Amniotic stem cell (primary cell): ENCODE results near the gene KCNK10.

ENCODE experiments used
- DNase-seq: peaks from one replicate; lab custom pipeline; 2025; lab: John Stamatoyannopoulos, UW

The KCNK10 gene, protein sequence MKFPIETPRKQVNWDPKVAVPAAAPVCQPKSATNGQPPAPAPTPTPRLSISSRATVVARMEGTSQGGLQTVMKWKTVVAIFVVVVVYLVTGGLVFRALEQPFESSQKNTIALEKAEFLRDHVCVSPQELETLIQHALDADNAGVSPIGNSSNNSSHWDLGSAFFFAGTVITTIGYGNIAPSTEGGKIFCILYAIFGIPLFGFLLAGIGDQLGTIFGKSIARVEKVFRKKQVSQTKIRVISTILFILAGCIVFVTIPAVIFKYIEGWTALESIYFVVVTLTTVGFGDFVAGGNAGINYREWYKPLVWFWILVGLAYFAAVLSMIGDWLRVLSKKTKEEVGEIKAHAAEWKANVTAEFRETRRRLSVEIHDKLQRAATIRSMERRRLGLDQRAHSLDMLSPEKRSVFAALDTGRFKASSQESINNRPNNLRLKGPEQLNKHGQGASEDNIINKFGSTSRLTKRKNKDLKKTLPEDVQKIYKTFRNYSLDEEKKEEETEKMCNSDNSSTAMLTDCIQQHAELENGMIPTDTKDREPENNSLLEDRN

DNA sequence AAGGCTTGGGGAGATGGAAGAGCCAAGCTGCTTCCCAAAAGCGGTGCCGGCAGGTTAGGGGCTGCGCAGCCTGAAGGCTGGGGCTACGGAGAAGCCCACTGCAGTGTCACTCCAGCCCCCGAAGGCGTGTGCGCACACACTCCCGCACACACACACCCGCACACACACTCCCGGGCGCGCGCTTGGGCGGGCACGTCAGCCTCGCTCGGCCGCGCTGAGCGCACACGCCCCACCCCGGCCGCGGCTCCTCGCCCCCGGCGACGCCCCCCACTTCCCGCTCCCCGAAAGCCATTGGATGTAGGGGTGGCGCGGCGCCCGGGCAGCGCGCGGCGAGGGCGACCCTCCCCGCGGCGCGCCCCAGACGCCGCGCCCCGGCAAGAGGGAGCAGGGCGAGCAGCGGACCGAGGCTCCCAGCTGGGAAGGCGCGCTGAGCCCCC, at the start of gene KCNK10:
TSS of gene KCNK10 (minus strand) at position 184 of the 437 bp plus-strand sequence. CDS start 471 bp downstream, outside the sequence.
- no peak for DNase-seq

DNA sequence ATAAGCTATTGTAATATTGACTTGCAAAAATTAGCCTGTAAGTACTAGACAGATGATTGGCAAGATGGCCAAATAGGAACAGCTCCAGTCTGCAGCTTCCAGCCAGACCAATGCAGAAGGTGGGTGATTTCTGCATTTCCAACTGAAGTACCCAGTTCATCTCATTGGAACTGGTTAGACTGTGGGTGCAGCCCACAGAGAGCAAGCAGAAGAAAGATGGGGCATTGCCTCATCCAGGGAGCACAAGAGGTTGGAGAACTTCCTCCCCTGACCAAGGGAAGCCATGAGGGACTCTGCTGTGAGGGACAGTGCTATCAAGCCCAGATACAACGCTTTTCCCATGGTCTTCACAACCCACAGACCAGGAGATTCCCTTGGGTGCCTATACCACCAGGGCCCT, 46.4 kb upstream of the KCNK10 start:
- no peak for DNase-seq

DNA sequence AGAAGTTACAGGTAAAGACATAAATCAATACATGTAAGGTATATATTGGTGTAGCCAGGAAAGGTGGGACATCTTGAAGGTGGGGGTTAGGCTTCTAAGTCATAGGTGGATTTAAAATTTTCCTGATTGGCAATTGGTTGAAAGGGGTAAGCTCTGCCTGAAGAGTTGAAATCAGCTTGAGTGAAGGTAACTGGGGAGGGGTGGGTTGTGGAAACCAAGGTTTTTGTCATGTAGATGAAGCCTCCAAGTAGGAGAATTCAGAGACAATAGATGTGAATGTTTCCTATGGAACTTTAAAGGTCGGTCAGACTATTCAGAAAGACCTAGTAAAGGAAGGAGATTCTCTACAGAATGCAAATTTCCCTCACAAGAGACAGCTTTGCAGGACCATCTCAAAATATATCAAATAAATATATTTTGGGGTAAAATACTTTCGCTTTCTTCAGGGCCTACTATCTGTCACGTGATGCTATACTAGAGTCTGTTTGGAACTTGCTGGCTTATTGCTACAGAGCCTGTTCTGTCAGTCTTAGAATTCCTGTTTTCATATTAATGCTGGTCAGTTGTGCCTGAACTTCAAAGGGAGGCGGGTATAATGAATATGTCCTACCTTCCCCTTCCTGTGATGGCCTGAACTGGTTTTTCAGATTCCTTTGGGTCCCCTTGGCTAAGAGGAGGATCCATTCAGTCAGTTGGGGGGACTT, 41.8 kb upstream of the KCNK10 start:
- no peak for DNase-seq

DNA sequence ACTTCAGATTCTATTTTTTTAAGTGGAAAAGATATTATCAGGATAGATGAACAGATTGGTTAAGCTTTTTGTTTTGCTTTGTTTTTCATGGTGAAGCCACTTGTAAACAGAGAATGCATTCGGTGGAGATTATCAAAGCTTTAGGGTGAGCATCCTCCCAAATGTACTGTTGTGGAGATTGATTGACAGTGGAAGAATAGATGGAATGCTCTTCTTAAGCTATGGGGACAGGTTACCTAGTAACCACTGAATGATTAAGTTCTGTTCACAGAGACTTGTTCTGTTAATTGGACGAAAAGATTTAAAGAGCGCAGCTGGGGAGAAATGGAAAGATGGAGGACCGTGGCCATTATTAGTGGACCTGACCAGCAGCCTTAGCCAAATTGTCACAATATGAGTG, 40.6 kb upstream of the KCNK10 start:
- DNase-seq = no peak

DNA sequence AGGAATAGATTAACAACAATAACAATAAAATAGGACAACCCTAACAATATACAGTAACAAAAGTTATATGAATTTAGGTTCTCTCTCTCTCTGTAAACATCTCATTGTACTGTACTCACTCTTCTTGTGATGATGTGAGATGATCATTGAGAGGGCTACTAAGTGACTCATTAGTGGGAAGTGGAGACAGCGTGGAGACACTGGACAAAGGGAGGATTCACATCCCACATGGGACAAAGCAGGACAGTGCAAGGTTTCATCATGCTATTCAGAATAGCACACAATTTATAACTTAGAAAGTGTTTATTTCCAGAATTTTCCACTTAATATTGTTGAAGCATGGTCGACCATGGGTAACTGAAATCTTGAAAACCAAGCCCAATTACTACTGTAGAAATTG, 36.4 kb upstream of the KCNK10 start:
- no peak for DNase-seq

DNA sequence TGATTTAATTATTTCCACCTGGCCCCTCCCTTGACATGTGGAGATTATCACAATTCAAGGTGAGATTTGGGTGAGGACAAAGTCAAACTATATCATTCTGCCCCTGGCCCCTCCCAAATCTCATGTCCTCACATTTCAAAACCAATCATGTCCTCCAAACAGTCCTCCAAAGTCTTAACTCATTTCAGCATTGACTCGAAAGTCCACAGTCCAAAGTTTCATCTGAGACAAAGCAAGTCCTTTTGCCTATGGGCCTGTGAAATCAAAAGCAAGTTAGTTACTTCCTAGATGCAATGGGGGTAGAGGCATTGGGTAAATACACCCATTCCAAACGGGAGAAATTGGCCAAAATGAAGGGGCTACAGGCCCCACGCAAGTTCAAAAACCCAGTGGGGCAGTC, 31.3 kb upstream of the KCNK10 start:
- DNase-seq = no peak

DNA sequence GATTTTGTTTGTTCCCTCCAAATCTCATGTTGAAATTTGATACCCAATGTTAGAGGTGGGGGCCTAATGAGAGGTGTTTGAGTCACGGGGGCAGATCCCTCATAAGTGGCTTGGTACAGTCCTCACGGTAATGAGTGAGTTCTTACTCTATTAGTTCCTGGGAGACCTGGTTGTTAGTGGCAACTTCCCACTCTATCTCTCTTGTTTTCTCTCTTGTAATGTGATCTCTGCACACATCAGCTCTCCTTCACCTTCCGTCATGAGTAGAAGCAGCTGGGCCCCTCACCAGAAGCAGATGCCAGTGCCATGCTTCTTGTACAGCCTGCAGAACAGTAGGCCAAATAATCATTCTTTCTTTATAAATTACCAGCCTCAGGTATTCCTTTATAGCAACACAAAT, 29.6 kb upstream of the KCNK10 start:
- no peak for DNase-seq

DNA sequence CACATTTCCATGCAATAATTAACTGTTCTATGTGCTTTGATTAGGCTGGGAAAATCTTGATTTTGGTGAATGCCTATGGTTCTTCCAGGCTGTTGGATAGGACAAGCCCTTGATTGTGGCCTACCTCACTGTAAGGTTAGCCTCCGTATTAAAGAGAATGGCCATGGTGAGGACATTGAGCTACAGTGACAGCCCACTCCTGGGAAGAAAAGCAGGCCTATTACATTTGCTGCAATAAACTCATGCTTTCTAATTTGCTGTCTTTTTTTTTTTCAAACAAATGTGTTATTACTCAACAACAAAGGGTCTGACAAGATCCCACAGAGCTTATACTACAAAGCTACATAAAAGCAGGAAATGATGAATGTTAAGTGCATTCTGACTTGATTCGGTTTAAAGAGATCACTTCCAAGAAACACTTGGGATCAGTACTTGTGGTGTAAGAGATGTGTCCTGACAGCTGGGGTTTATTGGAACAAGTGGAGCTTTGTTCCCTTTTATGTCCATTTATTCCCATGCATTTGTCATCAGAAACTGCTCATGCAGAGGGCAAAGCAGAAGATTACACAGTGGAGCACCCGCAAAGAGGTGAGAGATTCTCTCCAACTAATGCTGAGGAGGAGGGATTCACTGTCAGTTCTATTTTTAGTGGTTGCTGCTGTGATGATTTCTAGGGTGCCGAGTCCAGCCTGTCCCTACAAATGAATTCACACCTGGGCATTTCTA, 29.1 kb upstream of the KCNK10 start:
- DNase-seq = no peak

DNA sequence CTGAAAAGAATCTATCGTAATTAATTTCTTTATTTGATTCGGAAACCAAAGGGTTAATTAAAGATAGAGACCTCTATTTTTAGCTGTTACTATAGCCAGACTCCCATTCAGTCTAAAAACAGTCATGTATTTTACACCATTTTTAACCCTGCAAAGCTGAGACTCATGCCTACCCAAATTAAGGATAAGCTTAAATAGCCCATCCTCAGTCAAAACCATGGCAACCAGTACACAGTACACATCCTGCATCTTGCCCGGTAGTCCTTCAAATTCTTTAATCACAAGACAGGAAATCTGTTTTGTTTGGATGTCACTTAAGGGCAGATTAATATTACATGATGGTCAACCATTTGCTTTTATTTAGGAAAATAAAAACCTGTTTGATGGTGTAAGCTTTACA, 25.5 kb upstream of the KCNK10 start:
- no peak for DNase-seq

DNA sequence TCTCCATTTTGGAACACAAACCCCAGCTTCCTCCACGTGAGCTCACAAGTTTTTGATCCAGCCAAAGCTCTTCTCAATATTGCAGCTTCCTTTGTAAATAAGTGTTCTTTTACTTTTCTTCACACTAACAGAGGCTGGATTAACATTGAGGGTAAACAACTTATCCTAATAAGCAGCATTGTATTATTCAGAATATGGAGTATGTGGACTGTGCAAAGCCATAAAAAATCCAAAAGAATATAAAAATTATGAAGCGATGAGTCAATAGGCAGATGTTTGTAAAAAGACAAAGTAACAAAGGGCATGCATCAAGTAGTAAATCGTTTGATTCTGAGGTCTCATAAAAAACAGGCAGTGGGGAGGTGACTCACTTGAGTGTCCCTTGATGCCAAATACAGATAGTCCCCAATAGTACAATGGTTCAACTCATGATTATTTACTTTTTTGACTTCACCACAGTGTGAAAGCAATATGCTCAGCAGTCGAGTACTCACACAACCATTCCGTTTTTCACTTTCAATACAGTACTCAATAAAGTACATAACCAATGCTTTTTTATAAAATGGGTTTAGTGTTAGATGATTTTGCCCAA, 23.1 kb upstream of the KCNK10 start:
- no peak for DNase-seq

DNA sequence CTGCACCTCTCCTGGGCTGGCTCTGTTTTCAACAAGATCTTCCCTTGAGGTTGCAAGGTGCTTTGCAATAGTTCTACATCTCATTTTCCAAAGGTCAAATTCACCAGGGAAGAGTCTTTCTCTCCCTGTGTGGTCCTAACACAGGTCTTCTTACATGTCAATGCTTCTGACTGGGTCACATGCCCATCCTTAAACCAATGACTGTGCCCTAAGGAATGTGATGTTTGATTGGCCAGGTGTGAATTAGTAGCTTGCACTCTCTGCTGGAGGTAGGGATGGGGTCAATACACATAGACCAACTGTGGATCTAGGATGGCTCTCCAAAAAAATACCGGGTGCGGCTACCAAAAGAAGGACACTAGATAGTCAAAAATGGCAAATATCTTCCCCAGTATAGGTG, 19.9 kb upstream of the KCNK10 start:
- DNase-seq = no peak

DNA sequence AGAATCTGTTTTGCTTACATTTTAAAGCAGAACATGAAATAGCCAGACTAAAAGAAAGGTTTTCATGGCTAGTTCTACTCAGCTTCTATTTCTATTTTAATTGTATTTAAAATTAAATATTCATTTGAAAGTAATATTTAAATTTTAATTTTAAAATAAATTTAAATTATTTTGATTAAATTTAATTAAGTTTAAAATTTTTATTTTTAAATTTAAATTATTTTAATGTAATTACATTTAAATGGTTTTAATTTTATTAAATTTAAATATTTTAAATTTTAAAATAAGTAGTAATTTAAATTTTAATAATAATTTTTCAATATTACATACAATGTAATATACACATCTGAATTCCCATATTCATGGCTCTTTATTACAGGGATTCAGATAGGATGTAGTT, 17.3 kb upstream of the KCNK10 start:
- no peak for DNase-seq

DNA sequence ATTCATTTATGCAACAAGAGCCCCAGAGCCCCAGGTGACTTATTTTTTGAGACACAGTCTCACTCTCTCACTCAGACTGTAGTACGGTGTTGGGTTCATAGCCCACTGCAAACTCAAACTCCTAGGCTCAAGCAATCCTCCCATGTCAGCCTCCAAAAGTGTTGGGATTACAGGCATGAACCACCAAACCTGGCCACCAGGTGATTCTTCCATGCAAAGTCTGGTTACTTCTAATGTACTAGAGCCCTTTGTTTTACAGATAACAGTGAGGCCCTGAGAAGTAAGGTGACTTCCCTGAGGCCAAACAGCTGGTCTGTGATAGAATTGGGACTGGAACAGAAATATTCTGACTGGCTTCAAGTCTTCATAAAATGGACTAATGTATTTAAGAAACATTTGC, 10.0 kb upstream of the KCNK10 start:
- no peak for DNase-seq

DNA sequence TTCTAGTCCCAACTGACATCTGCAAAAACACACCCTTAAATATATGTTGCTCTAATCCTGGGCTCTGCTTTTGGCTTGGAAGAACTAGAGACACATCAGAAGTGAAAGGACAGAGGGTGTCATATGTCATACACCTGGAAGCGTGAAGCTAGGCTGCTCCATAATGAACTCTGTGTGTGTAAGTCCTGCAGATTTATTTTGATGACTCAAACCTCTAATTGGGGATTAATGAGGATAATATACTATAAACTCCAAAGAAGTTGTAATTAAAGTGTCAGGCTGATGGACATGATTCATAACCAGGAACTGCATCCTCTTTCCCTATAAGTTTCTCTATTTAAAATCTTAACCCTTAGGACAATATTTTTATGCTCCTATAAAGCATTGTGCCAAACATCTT, 4.4 kb upstream of the KCNK10 start:
- no peak for DNase-seq

DNA sequence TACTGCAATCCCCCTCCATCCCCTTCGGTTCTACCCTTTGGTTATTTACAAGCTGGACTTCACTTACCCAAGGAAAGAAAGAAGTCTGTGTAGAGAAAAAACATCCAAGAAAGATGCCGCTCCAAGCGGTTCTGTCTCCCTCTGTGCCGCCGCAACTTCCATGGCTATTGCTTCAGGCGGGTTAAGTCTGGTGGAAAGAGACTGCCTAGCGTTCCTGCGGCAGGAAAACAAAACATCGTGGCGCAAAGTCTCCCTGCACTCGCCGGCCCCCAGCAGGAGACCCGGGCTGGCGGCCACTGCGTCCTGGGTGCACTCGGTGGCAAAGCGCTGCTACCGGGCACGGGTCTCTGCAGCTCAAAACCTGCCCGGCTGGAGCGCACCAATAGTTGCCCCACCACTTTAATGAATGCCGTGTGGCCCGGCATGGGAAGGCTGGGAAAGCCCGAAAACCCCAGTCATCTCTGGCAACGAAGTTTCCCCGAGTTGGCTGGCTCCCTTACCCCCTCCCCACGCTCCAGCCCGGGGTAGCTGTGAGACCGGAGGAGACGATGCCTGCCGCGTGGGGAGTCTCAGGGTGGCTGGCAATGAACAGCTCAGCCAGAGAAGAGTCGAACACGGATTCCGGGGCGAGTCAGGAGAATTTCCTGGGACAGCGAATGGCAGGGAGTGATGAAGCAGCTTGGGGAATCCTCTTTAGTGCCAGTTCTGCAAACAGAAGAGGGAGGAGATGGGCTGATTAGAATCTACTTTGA, 3.5 kb upstream of the KCNK10 start:
- DNase-seq = no peak

DNA sequence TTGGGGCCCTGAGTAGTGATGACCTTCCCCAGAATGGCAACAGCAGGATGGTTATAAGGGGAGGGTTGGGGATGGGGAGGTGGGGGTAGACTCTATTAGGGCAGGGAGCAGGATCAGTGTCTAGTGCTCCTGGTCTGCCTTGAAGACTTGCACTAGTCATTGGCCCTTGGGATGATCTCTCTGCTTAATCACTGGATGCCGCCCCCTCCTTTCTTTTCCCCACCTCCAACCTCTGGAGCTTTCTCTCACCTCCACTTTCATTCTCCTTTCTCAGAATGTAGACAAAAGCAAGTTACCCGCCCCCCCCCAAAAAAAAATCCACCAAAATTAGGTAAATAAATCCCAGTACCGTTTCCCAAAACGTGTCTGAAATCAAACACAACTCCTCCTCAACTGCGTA, 2.8 kb upstream of the KCNK10 start:
- no peak for DNase-seq

DNA sequence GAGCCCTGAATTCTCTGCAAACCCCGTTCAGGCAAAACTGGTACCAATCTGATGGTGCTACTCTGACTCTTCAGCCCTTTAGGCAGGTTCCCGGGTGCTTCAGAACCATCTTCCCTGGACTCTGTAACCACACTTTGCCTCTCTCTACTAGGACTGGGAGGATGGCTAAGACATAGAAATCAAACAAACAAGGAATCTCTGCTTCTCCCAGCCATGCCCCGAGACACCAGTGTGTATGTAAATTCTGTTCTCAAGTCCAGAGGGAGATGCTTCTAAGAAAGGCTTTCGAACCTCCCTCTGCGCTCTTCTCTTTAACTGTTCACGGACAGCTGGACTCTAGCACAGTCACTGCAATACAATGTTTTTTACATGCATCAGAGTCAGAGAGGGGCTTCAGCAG, 1.9 kb upstream of the KCNK10 start:
- DNase-seq = no peak

DNA sequence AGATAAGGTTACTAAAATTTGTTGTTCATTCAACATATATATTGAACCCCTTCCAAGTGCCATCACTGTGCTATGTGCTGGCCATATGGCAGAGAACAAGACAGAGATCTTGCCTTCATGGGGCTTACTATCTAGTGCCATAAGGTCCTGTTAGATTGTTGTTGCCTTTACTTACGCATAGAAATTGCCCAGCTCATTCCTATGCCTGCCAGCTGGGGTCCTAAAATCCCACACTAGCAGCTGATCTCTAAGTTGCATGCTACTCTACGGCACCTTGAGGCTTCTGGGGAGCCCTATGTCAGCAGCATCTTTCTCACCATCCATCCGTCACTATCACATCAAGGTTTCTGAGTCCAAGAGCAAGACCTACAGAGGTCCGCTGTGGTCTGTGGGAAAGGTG, 1.4 kb upstream of the KCNK10 start:
- DNase-seq = no peak

DNA sequence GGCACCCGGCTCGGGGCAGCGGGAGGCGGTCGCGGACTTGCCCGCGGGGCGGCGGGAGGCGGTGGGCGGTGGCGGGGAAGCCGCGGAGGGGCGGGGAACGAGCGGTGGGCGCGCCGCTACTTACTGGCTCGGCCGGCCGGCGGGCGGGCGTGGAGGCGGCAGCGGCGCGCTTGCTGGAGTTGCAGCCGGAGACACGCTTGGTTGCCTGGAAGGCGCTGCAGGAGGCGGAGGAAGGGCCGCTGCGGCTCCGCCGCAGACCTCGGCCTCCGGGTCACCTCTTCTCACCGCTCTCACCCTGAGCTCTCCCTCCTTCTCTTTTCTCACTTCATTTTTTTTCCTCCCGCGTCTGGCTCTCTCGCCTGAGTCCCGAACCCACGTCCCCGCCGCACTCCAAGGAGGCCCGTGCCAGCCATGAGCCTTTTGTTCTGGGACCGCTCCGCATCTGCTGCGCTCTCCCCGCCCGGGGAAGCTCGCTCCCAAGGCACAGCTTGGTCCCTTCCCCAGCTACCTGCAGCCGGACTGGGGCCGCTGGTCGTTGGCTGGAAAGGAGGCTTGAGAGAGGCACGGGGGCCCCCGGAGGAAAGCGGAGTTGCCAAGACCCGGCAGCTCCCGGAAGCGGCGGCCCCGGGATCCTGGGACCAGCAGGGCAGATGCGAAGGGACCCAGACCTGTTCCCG, 592 bp upstream of the KCNK10 start:
- DNase-seq = no peak

DNA sequence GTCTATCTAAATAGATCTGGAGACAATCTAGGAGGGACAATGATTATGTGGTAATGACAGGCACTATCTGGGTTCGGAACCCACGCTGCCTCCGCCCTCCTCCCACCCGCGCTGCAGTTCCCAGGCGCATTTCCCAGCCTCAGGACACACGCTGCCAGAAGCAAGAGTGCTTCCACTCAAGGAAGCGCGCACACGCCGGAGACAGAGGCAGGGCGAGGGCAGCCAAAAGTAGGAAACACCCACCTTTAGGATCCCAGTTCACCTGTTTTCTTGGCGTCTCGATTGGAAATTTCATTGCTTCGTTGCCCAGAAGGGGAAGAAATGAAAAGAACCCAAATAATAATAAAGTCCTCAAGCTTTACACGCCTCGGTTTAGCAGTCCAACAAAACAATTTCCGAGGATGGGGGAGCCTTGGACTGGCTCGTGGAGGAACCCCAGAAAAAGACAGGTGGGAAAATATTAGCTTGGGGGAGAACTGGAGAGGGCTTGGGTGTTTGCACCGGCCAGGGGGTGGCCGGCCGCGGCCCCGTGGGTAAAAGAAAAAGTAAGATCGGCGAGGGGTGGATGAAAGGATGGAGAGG, 474 bp downstream of the KCNK10 start:
- DNase-seq = no peak
